OCI-LY1 (cell line): Measurements from ENCODE around the gene MARK2.

Experiments
- H2AFZ ChIP-seq: fragments of 200-600 bp; sonication (generic), shearing (Covaris generic); 2 replicates; pipeline ENCODE4 v1.6.0; 2014; ENCODE audit warnings: antibody characterized with exemption, mild to moderate bottlenecking, low read length
- H3F3A ChIP-seq: fragments of 200-600 bp; sonication (generic), shearing (Covaris generic); 2 replicates; pipeline ENCODE4 v1.6.0; 2014; ENCODE audit warnings: mild to moderate bottlenecking, antibody characterized with exemption, low read length, moderate library complexity; ENCODE audit not compliant: insufficient read depth
- H3K27ac ChIP-seq: fragments of 200-600 bp; sonication (generic); 2 replicates; pipeline ENCODE4 v1.5.1; 2014; ENCODE audit warnings: low read length, mixed run types, mild to moderate bottlenecking, low read depth; ENCODE audit not compliant: poor library complexity, severe bottlenecking
- H3K27me3 ChIP-seq: fragments of 200-600 bp; sonication (generic); 2 replicates; pipeline ENCODE4 v1.6.0; 2014; ENCODE audit warnings: antibody characterized with exemption, mild to moderate bottlenecking, low read length, moderate library complexity; ENCODE audit not compliant: insufficient read depth
- H3K36me3 ChIP-seq: fragments of 200-600 bp; sonication (generic); 2 replicates; pipeline ENCODE4 v1.6.1; 2014; ENCODE audit warnings: mild to moderate bottlenecking, antibody characterized with exemption, low read length, moderate library complexity, mixed read lengths; ENCODE audit not compliant: insufficient read depth
- H3K4me1 ChIP-seq: fragments of 200-600 bp; sonication (generic); 2 replicates; pipeline ENCODE4 v1.5.1; 2014; ENCODE audit warnings: mild to moderate bottlenecking, low read length, moderate library complexity; ENCODE audit not compliant: insufficient read depth, severe bottlenecking
- H3K4me2 ChIP-seq: fragments of 200-600 bp; sonication (generic), shearing (Covaris generic); 2 replicates; pipeline ENCODE4 v1.6.1; 2014; ENCODE audit warnings: low read length
- H3K4me3 ChIP-seq: fragments of 200-600 bp; sonication (generic); 2 replicates; pipeline ENCODE4 v1.5.1; 2014; ENCODE audit warnings: low read length, low read depth, mild to moderate bottlenecking, mixed read lengths; ENCODE audit not compliant: poor library complexity, severe bottlenecking
- H3K79me2 ChIP-seq: fragments of 200-600 bp; shearing (Covaris generic); 2 replicates; pipeline ENCODE4 v1.6.1; 2016; ENCODE audit warnings: mixed run types, low read length, mixed read lengths; ENCODE audit not compliant: insufficient read depth
- H3K9ac ChIP-seq: fragments of 200-600 bp; sonication (generic), shearing (Covaris generic); 2 replicates; pipeline ENCODE4 v1.6.1; 2014; ENCODE audit warnings: mild to moderate bottlenecking, low read length, mixed read lengths
- H3K9me2 ChIP-seq: fragments of 200-600 bp; sonication (generic), shearing (Covaris generic); 2 replicates; pipeline ENCODE4 v1.6.1; 2014; ENCODE audit warnings: low read depth, mild to moderate bottlenecking, low read length, mixed read lengths
- H3K9me3 ChIP-seq: fragments of 200-600 bp; shearing (Covaris generic); 2 replicates; pipeline ENCODE4 v1.6.1; 2014; ENCODE audit warnings: low read length, mixed read lengths
- H4K20me1 ChIP-seq: fragments of 200-600 bp; sonication (generic), shearing (Covaris generic); 2 replicates; pipeline ENCODE4 v1.6.0; 2016; ENCODE audit warnings: mild to moderate bottlenecking, low read length; ENCODE audit not compliant: insufficient read depth
- EZH2 ChIP-seq: fragments of 200-600 bp; sonication (generic), shearing (Covaris generic); IDR thresholded peaks from 2 replicates; pipeline ENCODE4 v1.8.0; 2017; ENCODE audit warnings: borderline replicate concordance, mixed run types, mild to moderate bottlenecking, antibody characterized with exemption, low read length, moderate library complexity, mixed read lengths
- TF ChIP-seq, protein P1 (sequence below): fragments of 200-600 bp; sonication (generic), shearing (Covaris generic); IDR thresholded peaks from 2 replicates; pipeline ENCODE4 v1.5.1; 2017; ENCODE audit warnings: mild to moderate bottlenecking, antibody characterized with exemption, low read length, moderate library complexity, mixed read lengths

The MARK2 gene

DNA sequence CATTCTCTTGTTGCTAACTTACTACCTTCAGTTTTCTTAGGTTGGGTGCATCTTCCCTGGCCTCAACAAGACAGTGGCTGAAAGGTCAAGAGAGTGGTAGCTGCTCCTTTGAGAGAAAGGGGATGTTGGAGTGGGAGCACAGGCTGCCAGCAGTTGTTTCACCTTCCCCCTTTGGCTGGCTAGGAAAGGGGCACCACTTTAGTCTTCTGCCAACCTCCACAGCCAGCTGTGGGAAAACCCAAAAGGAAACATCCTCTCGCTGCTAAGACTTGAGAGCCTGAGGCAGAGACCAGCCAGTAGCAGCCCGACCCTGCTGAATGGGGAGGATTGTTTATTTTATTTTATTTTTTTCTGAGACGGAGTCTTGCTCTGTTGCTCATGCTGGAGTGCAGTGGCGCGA lies 34.4 kb downstream of the MARK2 start:
- no peaks in the 10 kb centered on the region for H3K27me3 ChIP-seq
- TF ChIP-seq EZH2 = no peak
- TF ChIP-seq, protein P1, sequence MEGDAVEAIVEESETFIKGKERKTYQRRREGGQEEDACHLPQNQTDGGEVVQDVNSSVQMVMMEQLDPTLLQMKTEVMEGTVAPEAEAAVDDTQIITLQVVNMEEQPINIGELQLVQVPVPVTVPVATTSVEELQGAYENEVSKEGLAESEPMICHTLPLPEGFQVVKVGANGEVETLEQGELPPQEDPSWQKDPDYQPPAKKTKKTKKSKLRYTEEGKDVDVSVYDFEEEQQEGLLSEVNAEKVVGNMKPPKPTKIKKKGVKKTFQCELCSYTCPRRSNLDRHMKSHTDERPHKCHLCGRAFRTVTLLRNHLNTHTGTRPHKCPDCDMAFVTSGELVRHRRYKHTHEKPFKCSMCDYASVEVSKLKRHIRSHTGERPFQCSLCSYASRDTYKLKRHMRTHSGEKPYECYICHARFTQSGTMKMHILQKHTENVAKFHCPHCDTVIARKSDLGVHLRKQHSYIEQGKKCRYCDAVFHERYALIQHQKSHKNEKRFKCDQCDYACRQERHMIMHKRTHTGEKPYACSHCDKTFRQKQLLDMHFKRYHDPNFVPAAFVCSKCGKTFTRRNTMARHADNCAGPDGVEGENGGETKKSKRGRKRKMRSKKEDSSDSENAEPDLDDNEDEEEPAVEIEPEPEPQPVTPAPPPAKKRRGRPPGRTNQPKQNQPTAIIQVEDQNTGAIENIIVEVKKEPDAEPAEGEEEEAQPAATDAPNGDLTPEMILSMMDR = no peak
- H3K9me2 ChIP-seq = no peaks in the 10 kb centered on the region
- no peaks in the 10 kb centered on the region for H3F3A ChIP-seq
- peaks cover 25% of the 10 kb centered on the region for H3K4me1 ChIP-seq
- H3K4me2 ChIP-seq = no peak overlapping the region
- no peaks in the 10 kb centered on the region for H4K20me1 ChIP-seq
- H3K36me3 ChIP-seq = peaks cover 27% of the 10 kb centered on the region; the same call in 1 of the 2 replicates
- H3K9me3 ChIP-seq = no peaks in the 10 kb centered on the region
- H2AFZ ChIP-seq = no peak overlapping the region
- no peak overlapping the region for H3K27ac ChIP-seq
- H3K9ac ChIP-seq = no peak overlapping the region
- H3K79me2 ChIP-seq = peaks cover 45% of the 10 kb centered on the region
- no peak overlapping the region for H3K4me3 ChIP-seq

DNA sequence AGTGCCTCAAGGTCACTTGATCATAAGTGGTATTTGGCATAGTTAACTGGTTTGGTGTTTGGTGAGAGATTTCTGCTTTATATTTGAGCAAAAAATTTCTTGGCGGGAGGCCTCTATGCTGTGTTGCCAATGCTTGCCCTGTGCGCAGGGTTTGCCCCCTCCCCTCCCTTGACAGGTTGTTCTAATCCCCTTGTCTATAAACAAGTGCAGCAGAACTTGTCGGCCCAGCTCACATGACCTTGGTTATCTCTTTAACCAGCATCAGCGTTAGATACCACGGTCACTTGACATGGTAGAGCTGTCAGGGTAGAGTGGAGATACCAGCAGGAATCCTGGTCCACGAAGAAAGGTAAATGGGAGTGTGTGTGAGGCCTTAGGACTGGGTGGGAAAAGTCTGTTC lies 35.6 kb downstream of the MARK2 start:
- H3K9me3 ChIP-seq = no peaks in the 10 kb centered on the region
- no peak overlapping the region for H2AFZ ChIP-seq
- peaks cover 13% of the 10 kb centered on the region for H3K4me1 ChIP-seq
- no peak overlapping the region for H3K4me3 ChIP-seq
- no peaks in the 10 kb centered on the region for H4K20me1 ChIP-seq
- H3K9me2 ChIP-seq = no peaks in the 10 kb centered on the region
- TF ChIP-seq, protein P1 = no peak
- TF ChIP-seq EZH2 = no peak
- no peak overlapping the region for H3K4me2 ChIP-seq
- H3K27ac ChIP-seq = no peak overlapping the region
- no peaks in the 10 kb centered on the region for H3K27me3 ChIP-seq
- H3K36me3 ChIP-seq = peaks cover 26% of the 10 kb centered on the region; the same call in 1 of the 2 replicates
- H3F3A ChIP-seq = no peaks in the 10 kb centered on the region
- H3K79me2 ChIP-seq = peaks cover 41% of the 10 kb centered on the region
- no peak overlapping the region for H3K9ac ChIP-seq

DNA sequence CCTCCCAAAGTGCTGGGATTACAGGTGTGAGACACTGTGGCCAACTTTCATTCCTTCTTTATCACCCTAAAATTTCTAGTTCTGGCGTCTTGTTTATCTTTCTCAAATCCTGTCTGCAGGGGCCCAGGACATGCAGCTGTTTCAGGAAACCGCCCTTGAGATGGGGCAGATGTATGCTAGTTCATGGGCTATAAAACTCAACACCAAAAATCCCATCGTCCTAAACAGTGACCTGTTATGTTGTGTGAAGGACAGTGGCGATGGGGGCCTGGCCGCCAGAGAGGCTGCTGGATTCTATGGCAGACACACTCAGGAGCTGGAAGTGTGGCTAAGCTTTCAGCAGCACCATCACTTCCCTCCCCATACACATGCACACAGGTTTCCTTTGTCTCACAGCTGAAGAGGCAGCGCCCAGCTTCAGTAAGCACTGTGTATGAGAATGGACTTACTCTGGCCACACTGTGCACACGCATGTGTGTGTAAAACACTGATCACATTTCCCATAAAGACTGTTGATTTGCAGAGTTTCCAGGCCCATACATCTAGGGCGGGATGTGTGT lies 36.7 kb downstream of the MARK2 start:
- H4K20me1 ChIP-seq = no peaks in the 10 kb centered on the region
- H3K27ac ChIP-seq = no peak overlapping the region
- H3F3A ChIP-seq = no peaks in the 10 kb centered on the region

More for the DNA sequence above, 36.7 kb downstream of the MARK2 start:
- H3K9ac ChIP-seq = no peak overlapping the region
- peaks cover 45% of the 10 kb centered on the region for H3K79me2 ChIP-seq
- H3K36me3 ChIP-seq = peaks cover 18% of the 10 kb centered on the region; the same call in 1 of the 2 replicates
- TF ChIP-seq, protein P1 = no peak
- TF ChIP-seq EZH2 = no peak
- H3K9me3 ChIP-seq = no peaks in the 10 kb centered on the region
- H2AFZ ChIP-seq = no peak overlapping the region
- no peaks in the 10 kb centered on the region for H3K27me3 ChIP-seq
- no peaks in the 10 kb centered on the region for H3K9me2 ChIP-seq
- no peak overlapping the region for H3K4me3 ChIP-seq
- H3K4me2 ChIP-seq = no peak overlapping the region
- peaks cover 9% of the 10 kb centered on the region for H3K4me1 ChIP-seq
